H9 (cell line): Measurements from ENCODE around the gene RBFOX2. TPM values are rescaled to one million over a fixed set of nuclear protein-coding genes. Genes with fewer than 3 reads are reported as not detected.

Experiments
- DNase-seq: peaks from one replicate; pipeline ENCODE4 v3.0.0-alpha.2; 2017
- H2AFZ ChIP-seq: one replicate; pipeline ENCODE4 v1.6.1; 2013; ENCODE audit warnings: mild to moderate bottlenecking, low read length, control low read depth, moderate library complexity
- H2AK5ac ChIP-seq: 2 replicates; pipeline ENCODE4 v1.6.1; 2013; ENCODE audit warnings: low read length, control low read depth, mixed read lengths; ENCODE audit not compliant: insufficient read length
- H2BK120ac ChIP-seq: one replicate; pipeline ENCODE4 v1.6.1; 2013; ENCODE audit warnings: low read depth, mild to moderate bottlenecking, low read length, control low read depth, inconsistent platforms; ENCODE audit not compliant: poor library complexity, severe bottlenecking
- H2BK12ac ChIP-seq: 2 replicates; pipeline ENCODE4 v1.6.1; 2013; ENCODE audit warnings: low read length, control low read depth, mixed read lengths, low read depth; ENCODE audit not compliant: insufficient read length
- H2BK15ac ChIP-seq: 2 replicates; pipeline ENCODE4 v1.6.1; 2013; ENCODE audit warnings: low read depth, low read length, control low read depth
- H2BK20ac ChIP-seq: one replicate; pipeline ENCODE4 v1.6.1; 2013; ENCODE audit warnings: low read depth, mild to moderate bottlenecking, low read length, control low read depth, inconsistent platforms; ENCODE audit not compliant: poor library complexity, severe bottlenecking
- H2BK5ac ChIP-seq: 2 replicates; pipeline ENCODE4 v1.6.1; 2013; ENCODE audit warnings: low read length, control low read depth, mixed read lengths; ENCODE audit not compliant: insufficient read length
- H3K14ac ChIP-seq: 2 replicates; pipeline ENCODE4 v1.6.1; 2013; ENCODE audit warnings: low read length, control low read depth; ENCODE audit not compliant: insufficient read depth
- H3K18ac ChIP-seq: 2 replicates; pipeline ENCODE4 v1.6.1; 2013; ENCODE audit warnings: low read depth, mild to moderate bottlenecking, mixed read lengths, low read length, control low read depth; ENCODE audit not compliant: insufficient read length
- H3K23ac ChIP-seq: 2 replicates; pipeline ENCODE4 v1.6.1; 2013; ENCODE audit warnings: low read length, control low read depth, mixed read lengths, low read depth; ENCODE audit not compliant: insufficient read length
- H3K23me2 ChIP-seq: 2 replicates; pipeline ENCODE4 v1.6.1; 2013; ENCODE audit warnings: low read depth, mild to moderate bottlenecking, mixed read lengths, low read length, control low read depth; ENCODE audit not compliant: insufficient read length, poor library complexity, severe bottlenecking
- H3K27ac ChIP-seq: 2 replicates; pipeline ENCODE4 v1.5.1; 2013; ENCODE audit warnings: low read length, control low read depth, mixed read lengths, low read depth; ENCODE audit not compliant: insufficient read length
- H3K27me3 ChIP-seq: 2 replicates; pipeline ENCODE4 v1.6.1; 2013; ENCODE audit warnings: low read length, control low read depth, inconsistent platforms; ENCODE audit not compliant: insufficient read depth
- H3K4ac ChIP-seq: 2 replicates; pipeline ENCODE4 v1.6.1; 2013; ENCODE audit warnings: low read depth, mild to moderate bottlenecking, control low read depth, inconsistent platforms, low read length, moderate library complexity
- H3K4me1 ChIP-seq: 2 replicates; pipeline ENCODE4 v1.6.1; 2013; ENCODE audit warnings: low read length, control low read depth, inconsistent platforms; ENCODE audit not compliant: insufficient read depth
- H3K4me2 ChIP-seq: 2 replicates; pipeline ENCODE4 v1.6.1; 2013; ENCODE audit warnings: low read length, control low read depth, mixed read lengths; ENCODE audit not compliant: insufficient read length, insufficient read depth
- H3K56ac ChIP-seq: 2 replicates; pipeline ENCODE4 v1.6.1; 2013; ENCODE audit warnings: low read depth, mild to moderate bottlenecking, mixed read lengths, low read length, control low read depth; ENCODE audit not compliant: insufficient read length
- H3K79me1 ChIP-seq: 2 replicates; pipeline ENCODE4 v1.6.1; 2013; ENCODE audit warnings: low read depth, mild to moderate bottlenecking, moderate library complexity, low read length, control low read depth, inconsistent platforms; ENCODE audit not compliant: insufficient read depth, poor library complexity, severe bottlenecking
- H3K79me2 ChIP-seq: 2 replicates; pipeline ENCODE4 v1.6.1; 2013; ENCODE audit warnings: low read length, control low read depth, inconsistent platforms; ENCODE audit not compliant: insufficient read depth
- H3K9ac ChIP-seq: 2 replicates; pipeline ENCODE4 v1.6.1; 2013; ENCODE audit warnings: low read length, control low read depth, mixed read lengths; ENCODE audit not compliant: insufficient read length; ENCODE audit errors: extremely low read depth
- H3K9me3 ChIP-seq: one replicate; pipeline ENCODE4 v1.6.1; 2013; ENCODE audit warnings: low read depth, low read length, inconsistent platforms; ENCODE audit not compliant: control insufficient read depth
- H3T11ph ChIP-seq: one replicate; pipeline ENCODE4 v1.6.1; 2013; ENCODE audit warnings: mild to moderate bottlenecking, low read length, control low read depth, inconsistent platforms
- H4K20me1 ChIP-seq: one replicate; pipeline ENCODE4 v1.6.1; 2013; ENCODE audit not compliant: control insufficient read depth, insufficient read length, insufficient read depth
- H4K5ac ChIP-seq: 2 replicates; pipeline ENCODE4 v1.6.1; 2013; ENCODE audit warnings: low read depth, mild to moderate bottlenecking, mixed read lengths, low read length, control low read depth; ENCODE audit not compliant: insufficient read length
- H4K8ac ChIP-seq: replicated peaks from 2 replicates; pipeline ENCODE4 v1.6.1; 2013; ENCODE audit warnings: low read length, control low read depth, mixed read lengths, low read depth; ENCODE audit not compliant: insufficient read length
- H4K91ac ChIP-seq: 2 replicates; pipeline ENCODE4 v1.6.1; 2013; ENCODE audit warnings: low read depth, mild to moderate bottlenecking, moderate library complexity, mixed read lengths, low read length, control low read depth; ENCODE audit not compliant: insufficient read length
- H3K27ac Mint-ChIP-seq, 3 experiments: 2 replicates in 2 of 3; 3 replicates in 1 of 3; pipeline ENCODE4 v1.8.0; 2020 to 2021; ENCODE audit warnings: mixed read lengths in 3 of 3, mild to moderate bottlenecking in 1 of 3, moderate library complexity in 1 of 3
- H3K27me3 Mint-ChIP-seq: 2 replicates; pipeline ENCODE4 v1.8.0; 2021; ENCODE audit warnings: low read depth, mild to moderate bottlenecking, moderate library complexity, mixed read lengths
- H3K36me3 Mint-ChIP-seq, 3 experiments: 2 replicates in 2 of 3; 3 replicates in 1 of 3; pipeline ENCODE4 v1.8.0; 2020 to 2021; ENCODE audit warnings: low read depth in 3 of 3, mixed read lengths in 3 of 3; ENCODE audit not compliant: insufficient read depth in 1 of 3
- H3K4me1 Mint-ChIP-seq, 2 experiments: 2 replicates each; pipeline ENCODE4 v1.8.0; 2020; ENCODE audit warnings: mixed read lengths in 2 of 2
- H3K4me3 Mint-ChIP-seq, 2 experiments: 2 replicates in 1 of 2; 3 replicates in 1 of 2; pipeline ENCODE4 v1.8.0; 2020 to 2021; ENCODE audit warnings: mild to moderate bottlenecking in 2 of 2, mixed read lengths in 2 of 2, moderate library complexity in 1 of 2
- H3K9me3 Mint-ChIP-seq, 2 experiments: 2 replicates in 1 of 2; 3 replicates in 1 of 2; pipeline ENCODE4 v1.8.0; 2020; ENCODE audit warnings: mild to moderate bottlenecking in 2 of 2, mixed read lengths in 2 of 2, moderate library complexity in 1 of 2
- WGBS: extraction: QIAGEN DNeasy Blood & Tissue Kit; methylation state at CpG from one replicate; pipeline ENCODE4 v1.1.7; 2013; ENCODE audit warnings: missing lambda C conversion rate, low lambda C conversion rate, mixed read lengths; ENCODE audit not compliant: insufficient read length; ENCODE audit errors: extremely low coverage; 5-methylcytosine and 5-hydroxymethylcytosine counted together
- total RNA-seq: library from RNA; stranded (reverse); gene quantifications from 2 replicates; pipeline ENCODE4 v1.2.1, GENCODE V29; 2021
- TF ChIP-seq, protein P1 (sequence below): fragments of 200-600 bp; sonication (generic); conservative IDR thresholded peaks from 3 replicates; pipeline ENCODE4 v1.8.0; 2021; ENCODE audit warnings: antibody characterized with exemption, mild to moderate bottlenecking

The RBFOX2 gene
- total RNA-seq, 1 experiment from 2014 or later, result 84.7 TPM

DNA sequence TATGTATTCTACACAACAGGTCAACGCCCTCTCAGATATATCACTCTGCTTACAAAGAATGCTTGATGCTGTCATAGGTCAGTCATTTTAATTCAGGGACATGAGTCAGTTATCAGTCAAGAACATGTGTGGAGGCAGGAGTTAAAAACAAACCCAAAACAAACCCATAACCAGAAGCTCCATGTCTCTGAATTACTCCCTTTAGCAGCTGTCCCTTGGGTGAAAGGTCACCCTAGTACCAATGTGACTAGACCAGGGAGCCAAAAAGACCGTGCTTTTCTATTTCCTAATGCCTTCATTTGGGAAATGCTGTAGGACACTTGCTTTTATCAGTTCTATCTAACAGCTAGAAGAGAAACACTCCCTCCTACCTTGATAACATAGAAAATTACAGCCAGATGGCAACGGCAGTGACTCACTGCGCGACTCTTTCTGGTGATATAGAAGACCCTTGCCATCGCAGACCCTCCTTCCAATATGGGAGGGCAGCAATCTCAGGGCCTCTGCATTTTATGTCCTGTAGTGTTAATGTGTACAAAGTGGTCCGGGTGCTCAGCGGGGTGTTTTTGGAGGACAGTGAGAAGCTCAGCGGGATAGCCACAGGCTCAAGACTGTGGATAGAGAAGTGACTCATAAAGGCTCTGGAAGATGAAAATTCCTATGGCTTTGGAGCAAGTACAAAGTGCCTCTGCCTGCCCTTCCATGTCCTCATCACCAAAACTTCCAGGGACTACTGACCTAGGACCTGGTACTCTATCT lies 286.1 kb downstream of the RBFOX2 start:
- Histone ChIP-seq H2BK120ac (no peak overlapping the region), H4K20me1 (no peaks in the 10 kb centered on the region), H3K56ac (no peak overlapping the region), H3K18ac (no peak overlapping the region), H3K4me1 (no peaks in the 10 kb centered on the region), H3K23ac (no peak overlapping the region), H3K79me1 (no peaks in the 10 kb centered on the region), H4K8ac (no peak overlapping the region), H4K91ac (no peak overlapping the region), H3T11ph (no peak overlapping the region), H4K5ac (no peak overlapping the region), H2BK5ac (no peak overlapping the region), H3K4ac (no peak overlapping the region), H2BK12ac (no peak overlapping the region), H2AK5ac (no peak overlapping the region), H3K79me2 (no peaks in the 10 kb centered on the region), H2BK15ac (no peak overlapping the region), H3K14ac (no peak overlapping the region), H3K9ac (no peak overlapping the region), H3K4me2 (no peak overlapping the region), H3K27ac (no peak overlapping the region), H3K23me2 (no peaks in the 10 kb centered on the region), H2AFZ (no peak overlapping the region), H3K27me3 (no peaks in the 10 kb centered on the region; the same call in 1 of the 2 replicates), H2BK20ac (no peak overlapping the region), H3K9me3 (no peaks in the 10 kb centered on the region)
- DNase-seq, result no peak
- no CpG with 5 or more reads among the region's 9 CpGs for WGBS
- H3K4me1 Mint-ChIP-seq, result peaks cover 24 to 53% of the 10 kb centered on the region in 2 experiments
- no peaks in the 10 kb centered on the region for H3K9me3 Mint-ChIP-seq
- H3K27ac Mint-ChIP-seq, result peak overlapping the region in 1 of 3 experiments; percentile 41; a peak in 1 of 7 replicates
- TF ChIP-seq, protein P1, sequence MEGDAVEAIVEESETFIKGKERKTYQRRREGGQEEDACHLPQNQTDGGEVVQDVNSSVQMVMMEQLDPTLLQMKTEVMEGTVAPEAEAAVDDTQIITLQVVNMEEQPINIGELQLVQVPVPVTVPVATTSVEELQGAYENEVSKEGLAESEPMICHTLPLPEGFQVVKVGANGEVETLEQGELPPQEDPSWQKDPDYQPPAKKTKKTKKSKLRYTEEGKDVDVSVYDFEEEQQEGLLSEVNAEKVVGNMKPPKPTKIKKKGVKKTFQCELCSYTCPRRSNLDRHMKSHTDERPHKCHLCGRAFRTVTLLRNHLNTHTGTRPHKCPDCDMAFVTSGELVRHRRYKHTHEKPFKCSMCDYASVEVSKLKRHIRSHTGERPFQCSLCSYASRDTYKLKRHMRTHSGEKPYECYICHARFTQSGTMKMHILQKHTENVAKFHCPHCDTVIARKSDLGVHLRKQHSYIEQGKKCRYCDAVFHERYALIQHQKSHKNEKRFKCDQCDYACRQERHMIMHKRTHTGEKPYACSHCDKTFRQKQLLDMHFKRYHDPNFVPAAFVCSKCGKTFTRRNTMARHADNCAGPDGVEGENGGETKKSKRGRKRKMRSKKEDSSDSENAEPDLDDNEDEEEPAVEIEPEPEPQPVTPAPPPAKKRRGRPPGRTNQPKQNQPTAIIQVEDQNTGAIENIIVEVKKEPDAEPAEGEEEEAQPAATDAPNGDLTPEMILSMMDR, result no peak
- H3K27me3 Mint-ChIP-seq, result no peaks in the 10 kb centered on the region
- H3K36me3 Mint-ChIP-seq, result peaks cover 17 to 42% (median 36%) of the 10 kb centered on the region in 3 experiments
- no peak overlapping the region for H3K4me3 Mint-ChIP-seq
